Measurements from ENCODE around the gene ZNF862.

- TF ChIP-seq CTCF (IDR thresholded peaks at IDR 0.05; ENCODE audit: control extremely low read depth in 1 of 3, insufficient read depth in 1 of 3, low read depth in 1 of 3, low read length in 3 of 3) (no peak), MAFK (IDR thresholded peaks at IDR 0.05; ENCODE audit: low read depth, low read length) (no peak), POLR2A (IDR thresholded peaks at IDR 0.05; ENCODE audit: control extremely low read depth in 1 of 2, low read depth in 2 of 2, low read length in 2 of 2) (no peak), POLR2AphosphoS5 (IDR thresholded peaks at IDR 0.05; ENCODE audit: low read depth, low read length) (no peak), EP300 (IDR thresholded peaks at IDR 0.05; ENCODE audit: borderline replicate concordance in 1 of 2, low read depth in 2 of 2, low read length in 2 of 2) (no peak), RNF2 (IDR thresholded peaks at IDR 0.05; ENCODE audit: borderline replicate concordance, low read depth, low read length, missing control alignments, poor library complexity, severe bottlenecking) (no peak), RAD21 (IDR thresholded peaks at IDR 0.05 in 1 of 2, conservative IDR thresholded peaks at IDR 0.05 in 1 of 2; ENCODE audit: low read depth in 2 of 2, low read length in 2 of 2) (no peak), RXRA (IDR thresholded peaks at IDR 0.05; ENCODE audit: insufficient read depth, low read depth, low read length) (no peak)
Observed at GRCh38 chr7:149809215-149809614, 29.0 kb upstream of the ZNF862 start.
